T47D (cell line): ENCODE data around the gene PIP4K2A.

ENCODE experiments used
- DNase-seq, 2 experiments: peaks; one replicate each; pipeline versions ENCODE4 v3.0.0 to v3.0.0-alpha.2; 2011 to 2012; ENCODE audit warnings: low read depth in 1 of 2, low spot score in 1 of 2
- JUND ChIP-seq: IDR thresholded peaks from 2 replicates; pipeline ENCODE4 v1.6.1; 2012; ENCODE audit warnings: low read depth
- in situ Hi-C: cut with HindIII; loops from 2 replicates; pipeline ENCODE4 v1.10.0; 2016; ENCODE audit warnings: low sequenced_read_pairs, low pct_unique_long_range_greater_than_20kb

PIP4K2A gene

DNA sequence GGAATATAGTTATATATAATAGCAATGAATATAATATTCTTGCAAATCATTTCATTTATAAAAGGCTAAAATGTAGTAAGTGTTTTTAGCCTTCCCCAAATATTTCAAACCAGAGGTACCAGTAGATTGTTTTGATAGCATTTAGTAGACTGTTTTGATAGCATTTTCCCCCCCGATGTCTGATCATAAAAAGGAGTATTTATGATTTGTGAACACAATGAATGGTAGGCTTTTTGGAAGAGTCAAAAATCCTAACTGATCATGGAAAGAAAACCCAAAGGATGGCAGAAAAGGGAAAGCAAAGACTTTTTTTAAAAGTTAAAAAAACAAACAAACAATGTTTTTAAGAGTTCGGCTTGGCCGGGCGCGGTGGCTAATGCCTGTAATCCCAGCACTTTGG, 152.5 kb downstream of the PIP4K2A start:
- in situ Hi-C loops = no loop called here

GRCh38 chr10:22560913-22561239, 153.5 kb downstream of the PIP4K2A start:
- TF ChIP-seq JUND = no peak
- in situ Hi-C loops = no loop called here
- DNase-seq = no peak

More for the DNA sequence above, 152.5 kb downstream of the PIP4K2A start:
- TF ChIP-seq JUND = no peak
- DNase-seq = no peak

DNA sequence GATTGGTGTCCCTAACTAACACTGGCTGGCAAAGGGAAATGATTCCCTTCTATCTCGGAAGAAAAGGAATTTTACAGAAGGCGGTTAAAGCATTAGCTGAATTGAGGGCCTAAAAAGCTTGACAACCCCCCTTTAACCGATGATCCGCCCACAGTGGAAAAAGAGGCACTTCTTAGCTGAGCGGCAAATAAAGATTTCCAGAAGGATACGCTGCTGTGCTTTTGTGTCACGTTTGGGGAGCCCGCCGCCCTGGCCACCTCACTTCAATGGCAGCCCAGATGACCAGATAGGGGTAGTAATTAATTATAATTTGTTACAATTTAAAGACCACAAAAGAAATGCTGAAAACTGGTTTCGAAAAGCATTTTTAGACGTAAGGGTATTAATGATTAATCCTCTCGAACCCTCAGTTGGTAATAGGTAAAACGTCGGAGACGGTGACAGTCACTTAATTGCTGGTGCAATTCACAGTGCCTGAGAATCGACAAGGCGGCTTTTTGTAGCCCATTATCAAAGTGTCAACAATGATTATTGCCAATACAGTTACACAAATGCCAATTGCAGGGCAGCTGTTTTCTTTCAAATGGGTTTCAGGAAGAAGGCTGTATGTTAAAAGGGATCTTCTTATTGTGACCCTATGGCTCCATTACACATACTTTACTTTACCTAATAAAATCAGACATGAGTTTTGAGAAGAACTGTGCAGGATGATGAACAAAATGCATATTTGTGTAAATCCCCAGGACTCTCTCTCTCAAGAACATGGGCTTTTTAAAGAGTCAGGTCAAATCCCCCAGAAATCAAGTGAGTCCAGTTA, 154.1 kb downstream of the PIP4K2A start:
- no peak for TF ChIP-seq JUND
- in situ Hi-C loops = no loop called here
- DNase-seq = no peak

DNA sequence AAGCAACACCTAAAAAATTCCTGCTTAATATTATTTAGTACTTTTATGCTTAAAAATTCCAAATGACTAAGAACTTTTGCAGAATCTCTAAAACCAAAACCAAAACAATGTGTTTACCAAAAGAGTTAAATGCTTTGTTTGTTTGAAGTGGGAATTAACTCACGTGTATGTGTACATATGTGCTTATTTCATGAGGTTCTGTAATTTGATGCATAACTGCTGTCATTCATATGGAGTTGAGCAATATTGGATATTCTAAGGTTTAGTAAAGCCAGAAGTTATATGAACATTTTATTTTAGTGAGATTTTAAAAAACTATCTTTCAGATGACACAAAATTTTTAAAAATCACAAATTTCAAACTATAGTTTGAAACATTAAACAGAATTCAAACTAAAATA, 157.1 kb downstream of the PIP4K2A start:
- no peak for DNase-seq
- in situ Hi-C loops = no loop called here
- TF ChIP-seq JUND = no peak

DNA sequence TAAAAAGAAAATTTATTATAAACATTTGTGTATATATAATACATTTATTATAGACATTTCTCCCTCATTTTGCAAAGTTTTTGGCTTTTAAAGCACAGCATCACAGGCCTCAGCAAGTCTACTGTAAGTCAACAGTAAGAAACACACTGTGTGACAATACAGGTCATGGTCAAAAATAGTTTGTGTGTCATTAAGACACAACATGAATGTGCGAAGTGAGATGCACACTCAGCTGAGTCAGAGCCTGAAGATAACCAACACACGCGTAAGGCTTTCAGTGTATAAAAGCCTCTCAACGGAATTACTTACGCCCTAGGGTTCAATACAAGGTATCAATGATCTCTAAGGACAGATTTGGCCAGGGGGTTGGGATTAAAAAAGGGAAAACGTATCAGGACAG, 157.6 kb downstream of the PIP4K2A start:
- no peak for TF ChIP-seq JUND
- DNase-seq = no peak
- in situ Hi-C loops = no loop called here

DNA sequence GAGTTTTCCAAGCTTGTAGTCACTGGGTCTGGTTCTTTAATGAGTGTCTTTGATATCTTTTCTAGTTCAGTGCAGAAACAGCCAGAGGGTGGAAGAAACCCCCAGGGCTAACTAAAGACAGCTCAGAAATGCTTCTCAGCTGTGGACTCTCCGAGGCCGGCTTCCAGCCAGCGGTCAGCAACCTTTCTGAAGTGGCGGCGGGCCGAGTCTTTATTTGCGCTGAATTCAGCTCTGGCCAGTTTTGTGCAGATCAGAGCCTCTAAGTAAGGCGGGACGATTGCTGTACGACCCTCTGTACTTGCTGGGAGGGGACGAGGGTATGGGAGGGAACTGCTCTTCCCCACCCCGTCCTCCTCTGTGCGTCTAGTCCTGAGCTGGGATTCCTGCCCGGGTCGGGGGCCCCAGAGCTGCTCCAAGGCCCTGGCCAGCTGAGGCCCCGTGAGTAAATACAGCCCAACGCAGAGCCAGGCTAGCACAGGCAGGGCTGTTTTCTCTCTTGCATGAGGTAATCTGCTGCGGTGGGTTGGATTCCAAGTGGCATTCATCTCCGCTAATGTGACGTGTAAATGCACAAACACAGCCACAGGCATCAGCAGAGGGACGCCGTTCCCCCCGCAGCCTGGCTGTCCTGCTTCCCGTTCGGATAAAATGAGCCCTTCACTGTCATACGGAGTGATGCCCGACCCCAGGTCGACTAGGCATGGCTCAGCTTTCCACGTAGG, 159.8 kb downstream of the PIP4K2A start:
- in situ Hi-C loops = no loop called here
- no peak for DNase-seq
- no peak for TF ChIP-seq JUND

- TF ChIP-seq JUND = no peak
- no peak for DNase-seq
- in situ Hi-C loops = no loop called here
These were observed 160.9 kb downstream of the PIP4K2A start for GRCh38 chr10:22553452-22553995.

GRCh38 chr10:22552888-22553378, 161.4 kb downstream of the PIP4K2A start:
- no peak for TF ChIP-seq JUND
- no peak for DNase-seq
- in situ Hi-C loops = no loop called here

DNA sequence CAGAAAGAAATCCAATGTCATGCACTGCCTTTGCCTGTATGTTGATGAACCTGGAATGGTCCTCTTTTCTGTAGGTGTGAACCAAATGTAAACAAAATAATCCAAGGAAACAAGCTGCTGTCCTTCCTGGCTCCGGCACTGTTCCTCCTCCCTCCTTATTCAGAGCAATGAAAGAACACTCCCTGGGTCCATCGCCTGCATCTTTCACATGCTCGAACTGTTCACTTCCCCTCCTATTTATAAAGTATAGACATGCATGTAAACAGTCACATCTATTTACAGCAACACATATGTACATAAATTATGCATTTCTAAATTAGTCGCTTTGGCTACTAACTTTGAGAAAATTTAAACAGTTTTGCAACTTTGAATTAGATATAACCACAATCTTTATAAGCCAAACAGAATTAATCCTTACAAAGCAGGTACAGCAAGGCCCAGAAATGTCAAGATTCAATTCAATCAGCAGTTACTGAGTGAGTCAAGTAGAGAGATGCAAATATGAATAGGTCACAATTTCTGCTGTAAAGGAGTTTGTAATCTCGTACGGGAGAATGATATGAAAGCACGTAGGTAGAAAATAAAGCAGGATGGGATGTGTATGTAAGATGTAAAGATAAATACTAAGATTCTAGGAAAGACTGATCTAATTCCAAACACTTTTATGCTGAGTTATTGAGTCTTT, 162.6 kb downstream of the PIP4K2A start:
- no peak for DNase-seq
- TF ChIP-seq JUND = no peak
- in situ Hi-C loops = no loop called here

GRCh38 chr10:22550732-22551131, 163.6 kb downstream of the PIP4K2A start:
- in situ Hi-C loops = no loop called here
- TF ChIP-seq JUND = no peak
- peak in 1 of 2 experiments; percentile 1 for DNase-seq

- TF ChIP-seq JUND = no peak
- DNase-seq = no peak
- in situ Hi-C loops = no loop called here
These were observed 166.0 kb downstream of the PIP4K2A start for GRCh38 chr10:22548344-22548743.

DNA sequence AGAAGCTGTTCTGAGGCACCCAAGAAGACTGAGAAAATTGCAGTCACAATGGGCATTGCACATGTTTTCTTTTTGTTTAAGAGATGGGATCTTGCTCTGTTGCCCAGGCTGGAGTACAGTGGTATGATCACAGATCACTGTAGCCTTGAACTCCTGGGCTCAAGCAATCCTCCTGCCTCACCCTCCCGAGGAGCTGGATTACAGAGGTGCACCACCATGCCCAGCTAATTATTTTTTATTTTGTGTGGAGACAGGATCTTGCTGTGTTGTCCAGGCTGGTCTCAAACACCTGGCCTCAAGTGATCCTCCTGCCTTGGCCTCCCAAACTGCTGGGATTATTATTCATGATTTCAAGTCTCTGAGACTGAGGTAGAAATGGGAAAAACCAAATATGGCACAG, 168.7 kb downstream of the PIP4K2A start:
- no peak for TF ChIP-seq JUND
- DNase-seq = no peak
- in situ Hi-C loops = no loop called here
